ENCODE measurements around the gene RNF6. TPM values are rescaled to one million over a fixed set of nuclear protein-coding genes. Genes with fewer than 3 reads are reported as not detected.
"Not testable (repeated sequence)": the region's sequence is repeated elsewhere in the genome, so short reads cannot be mapped to it uniquely, and the experiment has no call there.

RNF6 gene
- total RNA-seq, 2 donors from 2014 or later = 14.1 to 26.2 TPM

GRCh38 chr13:26253262-26253786 lies 31.2 kb upstream of the RNF6 start:
- H3K27ac ChIP-seq = peak overlapping the region; percentile 88 to 94
- H3K4me1 ChIP-seq = peaks cover 0 to 24% of the 10 kb centered on the region in 2 donors
- no peak for TF ChIP-seq CTCF (IDR thresholded peaks at IDR 0.05)
- peak overlapping the region; percentile 86 to 88 for H3K4me3 ChIP-seq
- no peaks in the 10 kb centered on the region for H3K9me3 ChIP-seq
- no peaks in the 10 kb centered on the region for H3K27me3 ChIP-seq
- no peaks in the 10 kb centered on the region for H3K36me3 ChIP-seq
- no peak for DNase-seq (ENCODE audit: low spot score)

GRCh38 chr13:26252006-26252405 lies 29.9 kb upstream of the RNF6 start:
- not testable (repeated sequence) for H3K36me3 ChIP-seq; H3K4me3 ChIP-seq; H3K27me3 ChIP-seq; H3K27ac ChIP-seq; DNase-seq (ENCODE audit: low spot score); H3K9me3 ChIP-seq
- H3K4me1 ChIP-seq = peaks cover 0 to 13% of the 10 kb centered on the region in 2 donors

- Histone ChIP-seq H3K27ac (no peak overlapping the region), H3K27me3 (no peaks in the 10 kb centered on the region), H3K4me1 (no peaks in the 10 kb centered on the region), H3K9me3 (no peaks in the 10 kb centered on the region), H3K36me3 (no peaks in the 10 kb centered on the region), H3K4me3 (no peak overlapping the region)
- no peak for TF ChIP-seq CTCF (IDR thresholded peaks at IDR 0.05)
- DNase-seq (ENCODE audit: low spot score) = no peak
Measured at GRCh38 chr13:26249551-26249950, 27.4 kb upstream of the RNF6 start.

GRCh38 chr13:26247608-26248007 lies 25.5 kb upstream of the RNF6 start:
- peaks cover 0 to 4% of the 10 kb centered on the region in 2 donors for H3K9me3 ChIP-seq
- no peak for TF ChIP-seq CTCF (IDR thresholded peaks at IDR 0.05)
- H3K4me1 ChIP-seq = no peaks in the 10 kb centered on the region
- no peaks in the 10 kb centered on the region for H3K36me3 ChIP-seq
- no peak overlapping the region for H3K4me3 ChIP-seq
- H3K27ac ChIP-seq = no peak overlapping the region
- H3K27me3 ChIP-seq = no peaks in the 10 kb centered on the region
- DNase-seq (ENCODE audit: low spot score) = no peak

GRCh38 chr13:26247011-26247410 lies 24.9 kb upstream of the RNF6 start:
- no peak for DNase-seq (ENCODE audit: low spot score)
- H3K4me1 ChIP-seq = no peaks in the 10 kb centered on the region
- peaks cover 0 to 4% of the 10 kb centered on the region in 2 donors for H3K9me3 ChIP-seq
- H3K27ac ChIP-seq = no peak overlapping the region
- no peaks in the 10 kb centered on the region for H3K36me3 ChIP-seq
- no peak for TF ChIP-seq CTCF (IDR thresholded peaks at IDR 0.05)
- no peak overlapping the region for H3K4me3 ChIP-seq
- H3K27me3 ChIP-seq = no peaks in the 10 kb centered on the region

GRCh38 chr13:26246154-26246553 lies 24.0 kb upstream of the RNF6 start:
- Histone ChIP-seq H3K36me3 (no peaks in the 10 kb centered on the region), H3K4me1 (no peaks in the 10 kb centered on the region), H3K4me3 (no peak overlapping the region), H3K9me3 (peaks cover 0 to 4% of the 10 kb centered on the region in 2 donors), H3K27ac (no peak overlapping the region), H3K27me3 (no peaks in the 10 kb centered on the region)
- no peak for DNase-seq (ENCODE audit: low spot score)
- TF ChIP-seq CTCF (IDR thresholded peaks at IDR 0.05) = no peak
